Endothelial cell of hepatic sinusoid (primary cell): Measurements from ENCODE around the gene EPC1.

Source experiments
- in situ Hi-C: cut with HindIII; loops from 2 replicates; pipeline ENCODE4 v1.10.0; 2017; ENCODE audit warnings: low sequenced_read_pairs

Gene EPC1

GRCh38 chr10:32340596-32341180 lies 6.3 kb downstream of the EPC1 start:
- in situ Hi-C loops: no loop called here

GRCh38 chr10:32338262-32338661 lies 8.7 kb downstream of the EPC1 start:
- in situ Hi-C loops: no loop called here

- in situ Hi-C loops: no loop called here
Observed at GRCh38 chr10:32337350-32337749, 9.6 kb downstream of the EPC1 start.

- in situ Hi-C loops: no loop called here
Observed at GRCh38 chr10:32333849-32334248, 13.1 kb downstream of the EPC1 start.

GRCh38 chr10:32332299-32332750 lies 14.6 kb downstream of the EPC1 start:
- in situ Hi-C loops: no loop called here

- in situ Hi-C loops: no loop called here
Observed at GRCh38 chr10:32331606-32332005, 15.4 kb downstream of the EPC1 start.

GRCh38 chr10:32330214-32330613 lies 16.7 kb downstream of the EPC1 start:
- in situ Hi-C loops: no loop called here

- in situ Hi-C loops: no loop called here
Observed at GRCh38 chr10:32329061-32329460, 17.9 kb downstream of the EPC1 start.

- in situ Hi-C loops: no loop called here
Observed at GRCh38 chr10:32328499-32328898, 18.5 kb downstream of the EPC1 start.

GRCh38 chr10:32327364-32327691 lies 19.6 kb downstream of the EPC1 start:
- in situ Hi-C loops: no loop called here

GRCh38 chr10:32326680-32327363 lies 20.1 kb downstream of the EPC1 start:
- in situ Hi-C loops: no loop called here

- in situ Hi-C loops: no loop called here
Observed at GRCh38 chr10:32326119-32326518, 20.8 kb downstream of the EPC1 start.

GRCh38 chr10:32323051-32323450 lies 23.9 kb downstream of the EPC1 start:
- in situ Hi-C loops: no loop called here

GRCh38 chr10:32321016-32321631 lies 25.8 kb downstream of the EPC1 start:
- in situ Hi-C loops: no loop called here

- in situ Hi-C loops: no loop called here
Observed at GRCh38 chr10:32318476-32318896, 28.5 kb downstream of the EPC1 start.

GRCh38 chr10:32317795-32318357 lies 29.1 kb downstream of the EPC1 start:
- in situ Hi-C loops: no loop called here

GRCh38 chr10:32315424-32315823 lies 31.5 kb downstream of the EPC1 start:
- in situ Hi-C loops: no loop called here

- in situ Hi-C loops: no loop called here
Observed at GRCh38 chr10:32314588-32314987, 32.4 kb downstream of the EPC1 start.

GRCh38 chr10:32308027-32308603 lies 38.8 kb downstream of the EPC1 start:
- in situ Hi-C loops: no loop called here

- in situ Hi-C loops: no loop called here
Observed at GRCh38 chr10:32307609-32308008, 39.3 kb downstream of the EPC1 start.

- in situ Hi-C loops: no loop called here
Observed at GRCh38 chr10:32299354-32299980, 47.5 kb downstream of the EPC1 start.
